HCT116 (cell line): ENCODE data around the gene TPRX1. TPM values are rescaled to one million over a fixed set of nuclear protein-coding genes. Genes with fewer than 3 reads are reported as not detected.

ENCODE experiments used
- ATAC-seq: fragments of 200-7000 bp; cut with Tn5 transposase; 2 replicates; pipeline ENCODE4 v1.9.1; 2020; ENCODE audit warnings: mild to moderate bottlenecking, moderate library complexity
- BruUV-seq: library from RNA; stranded (reverse); fragments of 400-500 nt; replicated peaks from 2 replicates; lab custom pipeline; 2021; lab: Mats Ljungman, UMichigan
- CTCF ChIA-PET: fragments of 300-600 bp; sonication (Branson Sonifier 250); formaldehyde crosslinking; loops from one replicate; lab custom pipeline; 2021; ENCODE audit warnings: antibody characterized with exemption; lab: Charles Lee
- POLR2A ChIA-PET: fragments of 300-600, 350-600 bp; sonication (Branson Sonifier 250); formaldehyde crosslinking; loops from one replicate; lab custom pipeline; 2021; ENCODE audit warnings: antibody characterized with exemption; lab: Charles Lee
- RAD21 ChIA-PET, 2 experiments: fragments of 300-600 bp; sonication (Branson Sonifier 250); formaldehyde crosslinking; loops; one replicate each; lab custom pipeline; 2023; ENCODE audit warnings: low total read pairs in 2 of 2; ENCODE audit not compliant: uncharacterized antibody in 2 of 2, unreplicated experiment in 2 of 2, low non-redundant PET in 1 of 2; lab: Charles Lee
- DNase-seq: peaks from one replicate; pipeline ENCODE4 v3.0.0-alpha.2; 2010; ENCODE audit warnings: low read depth, low spot score
- H2AFZ ChIP-seq: fragments of 200-600 bp; shearing (Covaris generic), sonication (generic); 2 replicates; pipeline ENCODE4 v1.6.1; 2017; ENCODE audit warnings: low read depth, mixed run types, mixed read lengths, antibody characterized with exemption, low read length; ENCODE audit not compliant: poor library complexity, severe bottlenecking
- H3K27ac ChIP-seq: 2 replicates; pipeline ENCODE4 v1.5.1; 2012; ENCODE audit warnings: low read depth, low read length
- H3K27me3 ChIP-seq: fragments of 200-600 bp; sonication (generic); 2 replicates; pipeline ENCODE4 v1.6.1; 2016; ENCODE audit warnings: mixed run types, low read length, mixed read lengths; ENCODE audit not compliant: insufficient read depth
- H3K36me3 ChIP-seq, 2 experiments: fragments of 200-500 bp in 1 of 2; fragments of 200-600 bp in 1 of 2; sonication (Bioruptor generic) in 1 of 2; sonication (generic) in 1 of 2; 2 replicates each; pipeline versions ENCODE4 v1.5.1 to v1.6.1; 2014 to 2016; ENCODE audit warnings: low read length in 2 of 2, inconsistent platforms in 1 of 2, mixed read lengths in 1 of 2, mixed run types in 1 of 2; ENCODE audit not compliant: insufficient read depth in 2 of 2, control insufficient read depth in 1 of 2
- H3K4me1 ChIP-seq, 2 experiments: fragments of 200-600 bp in 1 of 2; sonication (generic) in 1 of 2; 2 replicates each; pipeline versions ENCODE4 v1.5.1 to v1.6.1; 2012 to 2017; ENCODE audit warnings: low read length in 2 of 2, inconsistent platforms in 1 of 2, mild to moderate bottlenecking in 1 of 2, mixed read lengths in 1 of 2, mixed run types in 1 of 2, moderate library complexity in 1 of 2; ENCODE audit not compliant: insufficient read depth in 2 of 2, control insufficient read depth in 1 of 2
- H3K4me2 ChIP-seq: fragments of 200-600 bp; sonication (generic); 2 replicates; pipeline ENCODE4 v1.6.1; 2017; ENCODE audit warnings: mixed run types, low read length, mixed read lengths
- H3K4me3 ChIP-seq, 2 experiments: fragments of 200-600 bp in 1 of 2; sonication (generic) in 1 of 2; replicated peaks in 1 of 2; 2 replicates each; pipeline ENCODE4 v1.5.1; 2011 to 2016; ENCODE audit warnings: low read length in 2 of 2, control low read depth in 1 of 2, low read depth in 1 of 2, mild to moderate bottlenecking in 1 of 2, mixed read lengths in 1 of 2, mixed run types in 1 of 2
- H3K79me2 ChIP-seq: fragments of 200-600 bp; sonication (generic); 2 replicates; pipeline ENCODE4 v1.6.1; 2017; ENCODE audit warnings: mild to moderate bottlenecking, mixed run types, low read length, moderate library complexity, mixed read lengths; ENCODE audit not compliant: insufficient read depth
- H3K9ac ChIP-seq: fragments of 200-600 bp; sonication (generic); 2 replicates; pipeline ENCODE4 v1.6.1; 2016; ENCODE audit warnings: low read length, mixed read lengths
- H3K9me2 ChIP-seq: fragments of 200-600 bp; sonication (generic), shearing (Covaris generic); 2 replicates; pipeline ENCODE4 v1.6.1; 2017; ENCODE audit warnings: mixed run types, mild to moderate bottlenecking, moderate library complexity; ENCODE audit not compliant: insufficient read depth
- H3K9me3 ChIP-seq, 2 experiments: fragments of 200-500 bp in 1 of 2; fragments of 200-600 bp in 1 of 2; sonication (Bioruptor generic) in 1 of 2; sonication (generic) in 1 of 2; 2 replicates each; pipeline ENCODE4 v1.6.1; 2014 to 2017; ENCODE audit warnings: low read length in 2 of 2, mixed read lengths in 2 of 2, inconsistent platforms in 1 of 2, low read depth in 1 of 2, mild to moderate bottlenecking in 1 of 2, mixed run types in 1 of 2, moderate library complexity in 1 of 2; ENCODE audit not compliant: control insufficient read depth in 1 of 2, insufficient read depth in 1 of 2
- H4K20me1 ChIP-seq: fragments of 200-600 bp; sonication (generic), shearing (Covaris generic); 2 replicates; pipeline ENCODE4 v1.6.1; 2017; ENCODE audit warnings: mixed run types, mild to moderate bottlenecking, moderate library complexity; ENCODE audit not compliant: insufficient read depth
- CBX3 ChIP-seq: IDR thresholded peaks from 2 replicates; pipeline ENCODE4 v1.6.1; 2012; ENCODE audit warnings: low read depth
- CEBPB ChIP-seq: IDR thresholded peaks from 2 replicates; pipeline ENCODE4 v1.6.1; 2012; ENCODE audit warnings: low read depth
- ELF1 ChIP-seq: IDR thresholded peaks from 2 replicates; pipeline ENCODE4 v1.6.1; 2012; ENCODE audit warnings: low read depth, borderline replicate concordance
- EZH2 ChIP-seq: fragments of 200-600 bp; sonication (generic); IDR thresholded peaks from 2 replicates; pipeline ENCODE4 v1.6.1; 2017; ENCODE audit warnings: antibody characterized with exemption, mixed run types
- EZH2phosphoT487 ChIP-seq: fragments of 200-600 bp; IDR thresholded peaks from 2 replicates; pipeline ENCODE4 v1.6.1; 2018; ENCODE audit warnings: antibody characterized with exemption, borderline replicate concordance
- FOSL1 ChIP-seq: IDR thresholded peaks from 2 replicates; pipeline ENCODE4 v1.6.1; 2012; ENCODE audit warnings: low read depth
- POLR2A ChIP-seq: IDR thresholded peaks from 2 replicates; pipeline ENCODE4 v1.7.0; 2011; ENCODE audit warnings: borderline replicate concordance; ENCODE audit not compliant: insufficient read depth, insufficient read length; ENCODE audit errors: extremely low read depth
- RAD21 ChIP-seq: IDR thresholded peaks from 2 replicates; pipeline ENCODE4 v1.6.1; 2012; ENCODE audit warnings: low read depth, mild to moderate bottlenecking
- SIN3A ChIP-seq: IDR thresholded peaks from 2 replicates; pipeline ENCODE4 v1.6.1; 2012; ENCODE audit warnings: low read depth
- SP1 ChIP-seq: IDR thresholded peaks from 2 replicates; pipeline ENCODE4 v1.6.1; 2012; ENCODE audit warnings: low read depth
- TCF7L2 ChIP-seq: IDR thresholded peaks from 2 replicates; pipeline ENCODE4 v1.7.0; 2011; ENCODE audit warnings: borderline replicate concordance, inconsistent platforms; ENCODE audit not compliant: insufficient read depth, insufficient read length; ENCODE audit errors: extremely low read depth
- YY1 ChIP-seq: IDR thresholded peaks from 2 replicates; pipeline ENCODE4 v1.6.1; 2011; ENCODE audit warnings: low read length, low read depth, moderate library complexity, mild to moderate bottlenecking; ENCODE audit not compliant: insufficient replicate concordance; ENCODE audit errors: extremely low read depth
- ZFX ChIP-seq: fragments of 450-650 bp; IDR thresholded peaks from 2 replicates; pipeline ENCODE4 v1.6.1; 2017
- intact Hi-C: fragments of 100-400 bp; cut with micrococcal nuclease; formaldehyde crosslinking; loops from 2 replicates; pipeline ENCODE4 v1.10.0; 2022
- total RNA-seq: library from RNA; stranded (reverse); gene quantifications from one replicate; pipeline ENCODE4 v1.2.1, GENCODE V29; 2021; ENCODE audit not compliant: unreplicated experiment
- TF ChIP-seq, protein P1 (sequence below): IDR thresholded peaks from 2 replicates; pipeline ENCODE4 v1.6.1; 2012
- TF ChIP-seq, protein P2 (sequence below), 3 experiments: fragments of 200-600 bp in 1 of 3; sonication (generic) in 1 of 3; IDR thresholded peaks in 2 of 3; conservative IDR thresholded peaks in 1 of 3; 2 replicates each; pipeline ENCODE4 v1.5.1; 2012 to 2017; ENCODE audit warnings: low read depth in 2 of 3, low read length in 2 of 3, antibody characterized with exemption in 1 of 3, borderline replicate concordance in 1 of 3, control low read depth in 1 of 3, mild to moderate bottlenecking in 1 of 3, mixed read lengths in 1 of 3, mixed run types in 1 of 3, moderate library complexity in 1 of 3; ENCODE audit not compliant: insufficient read depth in 1 of 3
- TF ChIP-seq, protein P3 (sequence below): IDR thresholded peaks from 2 replicates; pipeline ENCODE4 v1.6.1; 2012
- TF ChIP-seq, protein P4 (sequence below): IDR thresholded peaks from 2 replicates; pipeline ENCODE4 v1.6.1; 2011; ENCODE audit warnings: mild to moderate bottlenecking, low read length, moderate library complexity; ENCODE audit not compliant: insufficient replicate concordance; ENCODE audit errors: extremely low read depth
- TF ChIP-seq, protein P5 (sequence below): IDR thresholded peaks from 2 replicates; pipeline ENCODE4 v1.6.1; 2012; ENCODE audit warnings: low read depth

TPRX1 gene
- total RNA-seq, 1 experiment from 2014 or later, result not detected

DNA sequence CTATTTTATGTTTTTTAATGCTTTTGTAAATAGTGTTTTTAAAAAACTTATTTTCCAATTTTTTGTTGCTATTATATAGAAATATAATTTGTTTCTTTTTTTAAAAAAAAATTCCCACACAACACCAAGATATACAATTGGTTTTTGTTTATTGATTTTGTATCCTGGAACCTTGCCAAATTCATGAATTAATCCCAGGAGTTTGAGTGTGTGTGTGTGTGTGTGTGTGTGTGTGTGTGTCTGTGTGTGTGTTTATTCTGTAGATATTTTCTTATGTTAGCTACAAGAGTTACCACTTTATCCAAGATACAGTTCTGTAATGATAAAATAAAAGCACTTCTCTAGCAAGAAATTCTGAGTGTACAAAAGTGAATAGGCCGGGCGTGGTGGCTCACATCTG is 7.6 kb downstream of the TPRX1 start:
- no peaks in the 10 kb centered on the region for H3K9me3 ChIP-seq
- H3K27ac ChIP-seq, result no peak overlapping the region
- DNase-seq, result no peak
- no peak overlapping the region for H2AFZ ChIP-seq
- CTCF ChIA-PET, result no interaction called here
- H3K36me3 ChIP-seq, result no peaks in the 10 kb centered on the region
- peak overlapping the region; percentile 13; the same call in 1 of the 2 replicates for H3K4me2 ChIP-seq
- POLR2A ChIA-PET, result no interaction called here
- BruUV-seq, result no TSS peak
- intact Hi-C loops, result no loop called here
- H3K9me2 ChIP-seq, result no peaks in the 10 kb centered on the region
- TF ChIP-seq CBX3 (no peak), SP1 (no peak), RAD21 (no peak), EZH2phosphoT487 (no peak), EZH2 (no peak), POLR2A (no peak), FOSL1 (no peak), TCF7L2 (no peak), ZFX (no peak), SIN3A (no peak), YY1 (no peak), CEBPB (no peak), ELF1 (no peak)
- TF ChIP-seq, protein P1, sequence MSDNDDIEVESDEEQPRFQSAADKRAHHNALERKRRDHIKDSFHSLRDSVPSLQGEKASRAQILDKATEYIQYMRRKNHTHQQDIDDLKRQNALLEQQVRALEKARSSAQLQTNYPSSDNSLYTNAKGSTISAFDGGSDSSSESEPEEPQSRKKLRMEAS, result no peak
- TF ChIP-seq, protein P2, sequence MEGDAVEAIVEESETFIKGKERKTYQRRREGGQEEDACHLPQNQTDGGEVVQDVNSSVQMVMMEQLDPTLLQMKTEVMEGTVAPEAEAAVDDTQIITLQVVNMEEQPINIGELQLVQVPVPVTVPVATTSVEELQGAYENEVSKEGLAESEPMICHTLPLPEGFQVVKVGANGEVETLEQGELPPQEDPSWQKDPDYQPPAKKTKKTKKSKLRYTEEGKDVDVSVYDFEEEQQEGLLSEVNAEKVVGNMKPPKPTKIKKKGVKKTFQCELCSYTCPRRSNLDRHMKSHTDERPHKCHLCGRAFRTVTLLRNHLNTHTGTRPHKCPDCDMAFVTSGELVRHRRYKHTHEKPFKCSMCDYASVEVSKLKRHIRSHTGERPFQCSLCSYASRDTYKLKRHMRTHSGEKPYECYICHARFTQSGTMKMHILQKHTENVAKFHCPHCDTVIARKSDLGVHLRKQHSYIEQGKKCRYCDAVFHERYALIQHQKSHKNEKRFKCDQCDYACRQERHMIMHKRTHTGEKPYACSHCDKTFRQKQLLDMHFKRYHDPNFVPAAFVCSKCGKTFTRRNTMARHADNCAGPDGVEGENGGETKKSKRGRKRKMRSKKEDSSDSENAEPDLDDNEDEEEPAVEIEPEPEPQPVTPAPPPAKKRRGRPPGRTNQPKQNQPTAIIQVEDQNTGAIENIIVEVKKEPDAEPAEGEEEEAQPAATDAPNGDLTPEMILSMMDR (IDR thresholded peaks at IDR 0.05 in 2 of 3, conservative IDR thresholded peaks at IDR 0.05 in 1 of 3; ENCODE audit: borderline replicate concordance in 1 of 3, insufficient read depth in 1 of 3, low read depth in 2 of 3, low read length in 2 of 3), result no peak
- TF ChIP-seq, protein P3, sequence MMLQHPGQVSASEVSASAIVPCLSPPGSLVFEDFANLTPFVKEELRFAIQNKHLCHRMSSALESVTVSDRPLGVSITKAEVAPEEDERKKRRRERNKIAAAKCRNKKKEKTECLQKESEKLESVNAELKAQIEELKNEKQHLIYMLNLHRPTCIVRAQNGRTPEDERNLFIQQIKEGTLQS, result no peak
- TF ChIP-seq, protein P4, sequence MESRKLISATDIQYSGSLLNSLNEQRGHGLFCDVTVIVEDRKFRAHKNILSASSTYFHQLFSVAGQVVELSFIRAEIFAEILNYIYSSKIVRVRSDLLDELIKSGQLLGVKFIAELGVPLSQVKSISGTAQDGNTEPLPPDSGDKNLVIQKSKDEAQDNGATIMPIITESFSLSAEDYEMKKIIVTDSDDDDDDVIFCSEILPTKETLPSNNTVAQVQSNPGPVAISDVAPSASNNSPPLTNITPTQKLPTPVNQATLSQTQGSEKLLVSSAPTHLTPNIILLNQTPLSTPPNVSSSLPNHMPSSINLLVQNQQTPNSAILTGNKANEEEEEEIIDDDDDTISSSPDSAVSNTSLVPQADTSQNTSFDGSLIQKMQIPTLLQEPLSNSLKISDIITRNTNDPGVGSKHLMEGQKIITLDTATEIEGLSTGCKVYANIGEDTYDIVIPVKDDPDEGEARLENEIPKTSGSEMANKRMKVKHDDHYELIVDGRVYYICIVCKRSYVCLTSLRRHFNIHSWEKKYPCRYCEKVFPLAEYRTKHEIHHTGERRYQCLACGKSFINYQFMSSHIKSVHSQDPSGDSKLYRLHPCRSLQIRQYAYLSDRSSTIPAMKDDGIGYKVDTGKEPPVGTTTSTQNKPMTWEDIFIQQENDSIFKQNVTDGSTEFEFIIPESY, result no peak
- TF ChIP-seq, protein P5, sequence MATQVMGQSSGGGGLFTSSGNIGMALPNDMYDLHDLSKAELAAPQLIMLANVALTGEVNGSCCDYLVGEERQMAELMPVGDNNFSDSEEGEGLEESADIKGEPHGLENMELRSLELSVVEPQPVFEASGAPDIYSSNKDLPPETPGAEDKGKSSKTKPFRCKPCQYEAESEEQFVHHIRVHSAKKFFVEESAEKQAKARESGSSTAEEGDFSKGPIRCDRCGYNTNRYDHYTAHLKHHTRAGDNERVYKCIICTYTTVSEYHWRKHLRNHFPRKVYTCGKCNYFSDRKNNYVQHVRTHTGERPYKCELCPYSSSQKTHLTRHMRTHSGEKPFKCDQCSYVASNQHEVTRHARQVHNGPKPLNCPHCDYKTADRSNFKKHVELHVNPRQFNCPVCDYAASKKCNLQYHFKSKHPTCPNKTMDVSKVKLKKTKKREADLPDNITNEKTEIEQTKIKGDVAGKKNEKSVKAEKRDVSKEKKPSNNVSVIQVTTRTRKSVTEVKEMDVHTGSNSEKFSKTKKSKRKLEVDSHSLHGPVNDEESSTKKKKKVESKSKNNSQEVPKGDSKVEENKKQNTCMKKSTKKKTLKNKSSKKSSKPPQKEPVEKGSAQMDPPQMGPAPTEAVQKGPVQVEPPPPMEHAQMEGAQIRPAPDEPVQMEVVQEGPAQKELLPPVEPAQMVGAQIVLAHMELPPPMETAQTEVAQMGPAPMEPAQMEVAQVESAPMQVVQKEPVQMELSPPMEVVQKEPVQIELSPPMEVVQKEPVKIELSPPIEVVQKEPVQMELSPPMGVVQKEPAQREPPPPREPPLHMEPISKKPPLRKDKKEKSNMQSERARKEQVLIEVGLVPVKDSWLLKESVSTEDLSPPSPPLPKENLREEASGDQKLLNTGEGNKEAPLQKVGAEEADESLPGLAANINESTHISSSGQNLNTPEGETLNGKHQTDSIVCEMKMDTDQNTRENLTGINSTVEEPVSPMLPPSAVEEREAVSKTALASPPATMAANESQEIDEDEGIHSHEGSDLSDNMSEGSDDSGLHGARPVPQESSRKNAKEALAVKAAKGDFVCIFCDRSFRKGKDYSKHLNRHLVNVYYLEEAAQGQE, result no peak
- TF ChIP-seq, all 23 proteins: peak for 0
- H3K79me2 ChIP-seq, result no peaks in the 10 kb centered on the region
- H3K9ac ChIP-seq, result no peak overlapping the region
- ATAC-seq, result no peak
- no peak overlapping the region for H3K4me3 ChIP-seq
- no peaks in the 10 kb centered on the region for H3K27me3 ChIP-seq
- no peaks in the 10 kb centered on the region for H4K20me1 ChIP-seq
- no peaks in the 10 kb centered on the region; a peak in 3 of 4 replicates for H3K4me1 ChIP-seq
- RAD21 ChIA-PET, result no interaction called here
